ENCODE data around the gene FNDC3B.

Gene FNDC3B

GRCh38 chr3:172391592-172392302 is 352.4 kb downstream of the FNDC3B start:
- no peaks in the 10 kb centered on the region for H3K36me3 ChIP-seq (ENCODE audit: control insufficient read depth, low read depth, low read length)
- H3K27ac ChIP-seq (ENCODE audit: low read length): no peak overlapping the region
- H3K9ac ChIP-seq (ENCODE audit: low read length): no peak overlapping the region

DNA sequence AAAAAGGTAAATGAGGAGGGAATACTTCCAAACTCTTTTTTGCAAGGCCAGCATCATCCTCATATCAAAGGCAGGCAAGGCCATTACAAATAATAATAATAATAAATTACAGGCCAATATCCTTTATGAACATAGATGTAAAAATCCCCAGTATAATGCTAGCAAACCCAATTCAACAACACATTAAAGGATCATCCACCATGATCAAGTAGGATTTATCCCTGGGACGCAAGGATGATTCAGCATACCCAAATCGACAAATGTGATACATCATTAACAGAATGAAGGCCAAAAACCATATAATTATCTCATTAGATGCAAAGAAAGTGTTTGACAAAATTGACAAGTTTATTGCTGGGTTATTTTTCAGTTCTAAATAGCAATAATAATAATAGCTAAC is 355.3 kb downstream of the FNDC3B start:
- Histone ChIP-seq H3K9ac (ENCODE audit: low read length) (no peak overlapping the region), H3K9me3 (ENCODE audit: control insufficient read depth, low read depth, low read length) (no peaks in the 10 kb centered on the region), H3K27ac (ENCODE audit: low read length) (no peak overlapping the region), H3K27me3 (ENCODE audit: control insufficient read depth, insufficient read depth, low read length) (no peaks in the 10 kb centered on the region), H3K4me3 (ENCODE audit: low read length) (no peak overlapping the region), H3K36me3 (ENCODE audit: control insufficient read depth, low read depth, low read length) (no peaks in the 10 kb centered on the region), H3K4me1 (ENCODE audit: control insufficient read depth, low read depth, low read length) (no peaks in the 10 kb centered on the region)

More at GRCh38 chr3:172391592-172392302, 352.4 kb downstream of the FNDC3B start:
- H3K9me3 ChIP-seq (ENCODE audit: control insufficient read depth, low read depth, low read length): no peaks in the 10 kb centered on the region
- H3K4me1 ChIP-seq (ENCODE audit: control insufficient read depth, low read depth, low read length): no peaks in the 10 kb centered on the region
- H3K4me3 ChIP-seq (ENCODE audit: low read length): no peak overlapping the region
- H3K27me3 ChIP-seq (ENCODE audit: control insufficient read depth, insufficient read depth, low read length): no peaks in the 10 kb centered on the region

DNA sequence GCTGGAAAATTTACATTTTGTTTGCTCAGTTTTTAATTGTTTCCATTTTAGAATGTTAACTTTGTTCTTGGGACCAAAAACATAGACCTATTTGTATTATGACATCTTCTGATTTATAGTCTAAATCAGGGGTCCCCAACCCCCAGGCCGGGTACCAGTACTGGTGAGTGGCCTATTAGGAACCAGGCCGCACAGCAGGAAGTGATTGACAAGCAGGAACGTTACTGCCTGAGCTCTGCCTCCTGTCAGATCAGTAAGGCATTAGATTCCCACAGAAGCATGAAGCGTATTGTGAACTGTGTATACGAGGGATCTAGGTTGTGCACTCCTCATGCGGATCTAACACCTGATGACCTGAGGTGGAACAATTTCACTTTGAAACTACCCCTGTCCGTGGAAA is 357.0 kb downstream of the FNDC3B start:
- Histone ChIP-seq H3K27ac (ENCODE audit: low read length) (no peak overlapping the region), H3K4me3 (ENCODE audit: low read length) (no peak overlapping the region), H3K27me3 (ENCODE audit: control insufficient read depth, insufficient read depth, low read length) (no peaks in the 10 kb centered on the region), H3K9me3 (ENCODE audit: control insufficient read depth, low read depth, low read length) (peaks cover 1% of the 10 kb centered on the region), H3K36me3 (ENCODE audit: control insufficient read depth, low read depth, low read length) (no peaks in the 10 kb centered on the region), H3K4me1 (ENCODE audit: control insufficient read depth, low read depth, low read length) (no peaks in the 10 kb centered on the region), H3K9ac (ENCODE audit: low read length) (no peak overlapping the region)

DNA sequence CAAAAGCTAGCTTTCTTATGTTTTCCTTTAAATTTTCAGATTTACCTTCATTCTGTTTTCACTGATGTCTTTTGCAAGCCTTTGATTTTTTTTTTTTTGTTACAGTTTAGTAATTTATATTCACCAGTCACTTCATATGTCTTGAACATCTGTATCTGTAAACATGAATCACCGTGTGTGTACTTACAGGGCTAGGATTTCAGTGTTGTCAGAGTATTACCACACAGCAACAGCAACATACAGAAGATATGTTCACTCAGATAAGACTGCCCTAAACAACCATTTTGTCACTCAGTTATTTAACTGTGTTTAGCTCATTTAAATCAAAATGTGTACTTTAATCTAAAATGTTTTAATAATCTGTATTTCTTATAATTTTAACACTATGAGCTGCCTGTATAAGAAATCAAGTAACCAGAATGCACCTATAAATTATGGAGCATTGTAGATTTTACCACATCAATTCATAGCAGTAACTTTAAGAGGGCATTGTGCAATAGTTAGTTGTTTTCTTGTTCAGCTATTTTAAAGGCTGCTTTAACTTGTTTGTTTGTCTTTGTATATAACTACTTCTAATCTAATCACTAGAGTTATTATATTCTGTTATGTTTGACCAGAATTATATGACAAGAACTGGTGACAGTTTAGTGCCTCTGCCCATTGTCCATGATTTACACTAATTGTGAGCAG is 358.5 kb downstream of the FNDC3B start:
- Histone ChIP-seq H3K9me3 (ENCODE audit: control insufficient read depth, low read depth, low read length) (peaks cover 3% of the 10 kb centered on the region), H3K4me1 (ENCODE audit: control insufficient read depth, low read depth, low read length) (no peaks in the 10 kb centered on the region), H3K36me3 (ENCODE audit: control insufficient read depth, low read depth, low read length) (no peaks in the 10 kb centered on the region), H3K4me3 (ENCODE audit: low read length) (no peak overlapping the region), H3K9ac (ENCODE audit: low read length) (no peak overlapping the region), H3K27ac (ENCODE audit: low read length) (no peak overlapping the region), H3K27me3 (ENCODE audit: control insufficient read depth, insufficient read depth, low read length) (no peaks in the 10 kb centered on the region)

DNA sequence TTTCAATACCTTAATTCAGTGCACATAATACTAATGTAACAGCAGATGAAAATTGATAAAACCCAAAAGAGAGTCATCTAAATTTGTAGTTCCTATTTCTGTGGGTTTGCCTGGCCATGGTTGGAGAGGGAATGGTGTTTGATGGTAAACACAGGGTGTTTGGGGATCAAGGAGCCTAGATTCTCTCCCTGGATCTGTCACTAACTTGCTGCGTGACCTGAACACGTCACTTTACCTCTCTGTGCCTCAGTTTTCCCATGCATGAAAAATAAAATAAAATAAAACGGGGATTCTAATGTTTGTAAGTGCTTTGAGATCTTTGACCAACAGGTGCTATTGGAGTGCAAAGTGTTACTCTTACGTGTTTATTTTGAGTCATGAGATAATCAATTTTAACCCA is 359.1 kb downstream of the FNDC3B start:
- Histone ChIP-seq H3K9ac (ENCODE audit: low read length) (no peak overlapping the region), H3K9me3 (ENCODE audit: control insufficient read depth, low read depth, low read length) (peaks cover 3% of the 10 kb centered on the region), H3K4me1 (ENCODE audit: control insufficient read depth, low read depth, low read length) (no peaks in the 10 kb centered on the region), H3K27me3 (ENCODE audit: control insufficient read depth, insufficient read depth, low read length) (no peaks in the 10 kb centered on the region), H3K27ac (ENCODE audit: low read length) (no peak overlapping the region), H3K4me3 (ENCODE audit: low read length) (no peak overlapping the region), H3K36me3 (ENCODE audit: control insufficient read depth, low read depth, low read length) (no peaks in the 10 kb centered on the region)

DNA sequence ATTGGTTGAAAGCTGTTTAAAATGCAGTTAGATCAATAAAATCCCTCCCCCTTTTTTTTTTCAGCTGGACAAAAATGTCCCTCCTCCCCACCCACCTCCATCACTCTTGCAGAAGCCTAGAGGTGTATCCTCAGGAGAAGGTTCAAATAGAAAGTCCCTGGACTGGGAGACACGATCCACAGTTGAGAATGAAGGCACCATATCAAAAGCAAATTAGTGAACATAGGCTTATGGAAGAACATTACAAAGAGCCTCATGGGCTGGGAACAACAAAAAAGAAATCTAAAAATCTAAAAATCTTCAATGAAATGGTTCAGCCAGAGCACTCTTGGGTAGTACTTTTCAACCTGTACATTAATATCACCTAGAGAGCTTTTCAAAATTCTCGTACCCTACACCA is 362.7 kb downstream of the FNDC3B start:
- Histone ChIP-seq H3K9me3 (ENCODE audit: control insufficient read depth, low read depth, low read length) (peaks cover 3% of the 10 kb centered on the region), H3K27me3 (ENCODE audit: control insufficient read depth, insufficient read depth, low read length) (no peaks in the 10 kb centered on the region), H3K4me1 (ENCODE audit: control insufficient read depth, low read depth, low read length) (no peaks in the 10 kb centered on the region), H3K9ac (ENCODE audit: low read length) (no peak overlapping the region), H3K27ac (ENCODE audit: low read length) (no peak overlapping the region), H3K4me3 (ENCODE audit: low read length) (no peak overlapping the region), H3K36me3 (ENCODE audit: control insufficient read depth, low read depth, low read length) (no peaks in the 10 kb centered on the region)

DNA sequence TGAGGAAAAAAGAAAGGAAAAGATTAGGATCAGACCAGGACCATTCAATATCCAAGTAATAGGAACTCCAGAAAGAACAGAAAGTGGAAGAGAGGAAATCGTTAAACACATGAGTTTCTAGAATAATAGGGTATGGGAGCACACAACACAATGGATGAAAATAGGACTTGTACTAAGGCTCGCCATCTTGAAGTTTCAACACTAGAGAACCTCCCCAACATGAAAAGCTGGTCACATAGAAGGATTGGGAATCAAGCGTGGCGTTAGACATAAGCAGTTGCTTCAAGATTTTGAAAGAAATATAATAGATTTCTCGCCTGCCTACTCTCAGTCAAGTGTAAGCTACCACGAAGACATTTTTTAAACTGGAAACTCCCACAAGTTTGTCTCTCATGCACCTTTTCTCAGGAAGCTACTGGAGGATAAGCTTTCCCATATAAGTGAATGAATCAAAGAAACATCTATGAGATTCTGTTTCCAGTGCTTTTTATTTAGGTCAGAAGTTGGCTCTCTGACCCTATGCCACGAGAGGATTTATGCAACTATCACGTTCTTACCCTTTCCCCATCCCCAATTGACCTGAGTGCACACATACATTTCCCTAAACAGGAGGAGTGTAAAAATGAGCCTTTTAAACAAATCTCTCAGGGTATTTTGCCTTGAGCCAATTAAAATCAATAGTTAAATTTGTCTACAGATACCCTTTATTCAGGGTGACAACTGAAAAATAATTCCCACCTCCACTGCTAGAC is 363.7 kb downstream of the FNDC3B start:
- Histone ChIP-seq H3K4me1 (ENCODE audit: control insufficient read depth, low read depth, low read length) (no peaks in the 10 kb centered on the region), H3K27ac (ENCODE audit: low read length) (no peak overlapping the region), H3K36me3 (ENCODE audit: control insufficient read depth, low read depth, low read length) (no peaks in the 10 kb centered on the region), H3K4me3 (ENCODE audit: low read length) (no peak overlapping the region), H3K9ac (ENCODE audit: low read length) (no peak overlapping the region), H3K9me3 (ENCODE audit: control insufficient read depth, low read depth, low read length) (peaks cover 3% of the 10 kb centered on the region), H3K27me3 (ENCODE audit: control insufficient read depth, insufficient read depth, low read length) (no peaks in the 10 kb centered on the region)

- Histone ChIP-seq H3K9ac (ENCODE audit: low read length) (no peak overlapping the region), H3K4me1 (ENCODE audit: control insufficient read depth, low read depth, low read length) (no peaks in the 10 kb centered on the region), H3K36me3 (ENCODE audit: control insufficient read depth, low read depth, low read length) (no peaks in the 10 kb centered on the region), H3K9me3 (ENCODE audit: control insufficient read depth, low read depth, low read length) (peaks cover 3% of the 10 kb centered on the region), H3K27ac (ENCODE audit: low read length) (no peak overlapping the region), H3K4me3 (ENCODE audit: low read length) (no peak overlapping the region), H3K27me3 (ENCODE audit: control insufficient read depth, insufficient read depth, low read length) (no peaks in the 10 kb centered on the region)
These were observed 365.0 kb downstream of the FNDC3B start for GRCh38 chr3:172404237-172404962.

- H3K9ac ChIP-seq (ENCODE audit: low read length): no peak overlapping the region
- no peaks in the 10 kb centered on the region for H3K27me3 ChIP-seq (ENCODE audit: control insufficient read depth, insufficient read depth, low read length)
- H3K9me3 ChIP-seq (ENCODE audit: control insufficient read depth, low read depth, low read length): peaks cover 3% of the 10 kb centered on the region
- no peak overlapping the region for H3K27ac ChIP-seq (ENCODE audit: low read length)
- H3K4me1 ChIP-seq (ENCODE audit: control insufficient read depth, low read depth, low read length): no peaks in the 10 kb centered on the region
- no peak overlapping the region for H3K4me3 ChIP-seq (ENCODE audit: low read length)
- H3K36me3 ChIP-seq (ENCODE audit: control insufficient read depth, low read depth, low read length): no peaks in the 10 kb centered on the region
These were observed 366.5 kb downstream of the FNDC3B start for GRCh38 chr3:172405914-172406313.

DNA sequence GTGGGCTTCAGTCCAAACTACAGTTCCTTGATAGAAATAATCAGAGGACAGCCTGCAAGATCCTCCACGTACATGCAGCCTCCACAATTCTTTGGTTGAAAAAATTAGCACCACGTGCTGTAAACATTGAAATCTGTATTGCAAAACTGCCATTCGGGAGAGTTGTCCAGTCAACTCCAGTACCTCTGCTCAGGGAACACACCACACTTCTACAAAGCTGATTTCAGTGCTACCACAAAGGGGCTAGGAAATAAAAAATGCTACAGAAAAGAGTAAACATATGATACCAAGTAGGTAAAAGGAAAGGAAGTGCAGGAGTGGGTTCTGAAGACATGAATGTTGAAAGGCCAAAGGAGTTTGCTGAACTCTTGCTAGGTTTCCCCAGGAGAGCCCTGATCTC is 368.5 kb downstream of the FNDC3B start:
- H3K36me3 ChIP-seq (ENCODE audit: control insufficient read depth, low read depth, low read length): no peaks in the 10 kb centered on the region
- H3K27ac ChIP-seq (ENCODE audit: low read length): no peak overlapping the region
- H3K9ac ChIP-seq (ENCODE audit: low read length): no peak overlapping the region
- no peak overlapping the region for H3K4me3 ChIP-seq (ENCODE audit: low read length)
- H3K4me1 ChIP-seq (ENCODE audit: control insufficient read depth, low read depth, low read length): no peaks in the 10 kb centered on the region
- no peaks in the 10 kb centered on the region for H3K27me3 ChIP-seq (ENCODE audit: control insufficient read depth, insufficient read depth, low read length)
- no peaks in the 10 kb centered on the region for H3K9me3 ChIP-seq (ENCODE audit: control insufficient read depth, low read depth, low read length)

- Histone ChIP-seq H3K36me3 (ENCODE audit: control insufficient read depth, low read depth, low read length) (no peaks in the 10 kb centered on the region), H3K9me3 (ENCODE audit: control insufficient read depth, low read depth, low read length) (no peaks in the 10 kb centered on the region), H3K9ac (ENCODE audit: low read length) (no peak overlapping the region), H3K27ac (ENCODE audit: low read length) (no peak overlapping the region), H3K4me1 (ENCODE audit: control insufficient read depth, low read depth, low read length) (no peaks in the 10 kb centered on the region), H3K27me3 (ENCODE audit: control insufficient read depth, insufficient read depth, low read length) (no peaks in the 10 kb centered on the region), H3K4me3 (ENCODE audit: low read length) (no peak overlapping the region)
These were observed 371.5 kb downstream of the FNDC3B start for GRCh38 chr3:172410702-172411477.
